GM10248 (cell line): Measurements from ENCODE around the gene LRWD1.
"Not testable (repeated sequence)": the region's sequence is repeated elsewhere in the genome, so short reads cannot be mapped to it uniquely, and the experiment has no call there.

Experiments
- CTCF ChIA-PET: fragments of 300-600 bp; sonication (Branson Sonifier 250); formaldehyde crosslinking; extraction: SDS; loops from one replicate; lab custom pipeline; 2021; ENCODE audit warnings: antibody characterized with exemption; lab: Yijun Ruan, JAX
- POLR2A ChIA-PET: fragments of 350-650 bp; sonication (Branson Sonifier 250); formaldehyde crosslinking; extraction: SDS; loops from one replicate; lab custom pipeline; 2020; ENCODE audit warnings: antibody characterized with exemption; lab: Yijun Ruan, JAX
- DNase-seq: peaks from one replicate; pipeline ENCODE4 v3.0.0; 2012; ENCODE audit errors: extremely low spot score

LRWD1 gene

DNA sequence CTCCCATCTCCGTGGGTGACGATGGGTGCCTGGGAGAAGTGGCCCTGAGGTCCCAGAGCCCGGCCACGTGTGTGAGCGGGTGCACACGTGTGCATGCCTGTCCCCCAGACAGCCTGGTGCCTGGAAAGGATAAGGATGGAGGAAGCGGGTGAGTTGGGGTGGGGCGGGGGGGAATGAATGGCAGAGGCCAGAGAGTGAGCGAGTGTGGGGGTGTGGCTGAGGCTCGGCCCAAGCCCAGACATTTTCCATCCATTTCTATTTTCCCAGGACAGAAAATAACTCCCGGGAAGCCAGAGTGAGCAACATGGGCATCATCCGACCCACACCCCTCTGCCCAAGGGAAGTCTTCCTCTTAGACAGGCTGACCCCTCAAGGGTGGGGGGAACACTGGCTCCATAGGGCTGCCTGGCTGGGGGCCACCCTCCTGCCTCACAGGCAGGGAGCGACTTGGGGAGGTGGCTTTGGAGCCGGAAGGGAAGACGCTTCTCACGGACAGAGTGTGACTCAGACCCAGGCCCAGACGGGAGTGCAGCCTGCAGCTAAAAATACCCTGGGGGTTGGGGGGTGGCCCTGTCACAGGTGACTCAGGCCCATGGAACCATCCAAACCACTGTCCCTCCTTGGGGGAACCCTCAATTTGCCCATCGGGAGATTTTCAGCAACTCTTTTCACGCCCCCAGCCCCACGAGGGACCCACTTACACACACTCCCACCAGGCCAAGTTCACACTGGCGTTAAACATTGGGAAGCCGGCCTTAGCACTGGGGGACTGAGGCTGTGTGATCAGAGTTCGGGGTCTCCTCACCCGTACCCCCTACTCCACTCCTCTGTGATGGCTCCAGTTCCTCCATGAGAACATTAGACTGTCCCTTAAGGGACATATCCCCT is 40.8 kb downstream of the LRWD1 start:
- DNase-seq, CTCF ChIA-PET, POLR2A ChIA-PET: not testable (repeated sequence)

DNA sequence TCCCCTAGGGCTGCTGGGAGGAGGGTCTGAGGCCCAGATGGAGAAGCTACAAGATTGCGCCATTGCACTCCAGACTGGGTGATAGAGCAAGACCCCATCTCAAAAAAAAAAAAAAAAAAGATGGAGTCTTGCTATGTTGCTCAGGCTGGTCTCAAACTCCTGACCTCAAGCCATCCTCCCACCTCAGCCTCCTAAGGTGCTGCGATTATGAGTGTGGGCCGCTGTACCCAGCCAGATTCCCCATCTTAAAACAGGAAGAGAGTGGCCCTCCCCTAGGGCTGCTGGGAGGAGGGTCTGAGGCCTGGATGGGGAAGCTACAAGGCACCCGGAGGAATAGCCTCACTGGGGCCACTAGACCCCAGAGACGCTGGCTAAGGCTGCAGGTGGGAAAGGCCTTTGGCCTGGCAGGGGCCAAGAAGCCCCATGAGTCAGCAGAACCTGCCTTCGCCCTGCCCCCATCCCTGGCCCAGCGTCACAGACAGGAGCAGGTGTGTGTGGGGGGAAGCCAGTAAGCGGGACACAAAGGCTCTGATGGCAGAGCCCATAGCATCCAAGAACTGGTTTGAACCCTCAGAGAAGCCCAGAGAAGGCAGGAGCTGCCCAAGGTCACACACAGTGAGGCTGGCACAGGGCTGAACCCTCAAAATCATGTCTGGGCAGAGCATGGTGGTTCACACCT is 42.8 kb downstream of the LRWD1 start:
- DNase-seq, POLR2A ChIA-PET, CTCF ChIA-PET: not testable (repeated sequence)

DNA sequence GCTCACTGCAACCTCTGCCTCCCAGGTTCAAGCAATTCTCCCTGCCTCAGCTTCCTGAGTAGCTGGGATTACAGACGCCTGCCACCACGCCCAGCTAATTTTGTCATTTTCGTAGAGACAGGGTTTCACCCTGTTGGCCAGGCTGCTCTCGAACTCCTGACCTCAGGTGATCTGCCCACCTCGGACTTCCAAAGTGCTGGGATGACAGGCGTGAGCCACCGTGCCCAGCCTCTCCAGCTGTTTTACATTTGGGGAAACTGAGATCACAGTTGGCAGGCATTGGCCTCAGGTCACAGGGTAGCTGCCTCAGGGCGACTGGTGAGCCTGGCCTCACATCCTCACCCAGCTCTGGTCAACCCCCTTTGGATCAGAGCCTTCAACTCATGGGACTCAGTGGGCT is 45.8 kb downstream of the LRWD1 start:
- CTCF ChIA-PET, DNase-seq, POLR2A ChIA-PET: not testable (repeated sequence)

DNA sequence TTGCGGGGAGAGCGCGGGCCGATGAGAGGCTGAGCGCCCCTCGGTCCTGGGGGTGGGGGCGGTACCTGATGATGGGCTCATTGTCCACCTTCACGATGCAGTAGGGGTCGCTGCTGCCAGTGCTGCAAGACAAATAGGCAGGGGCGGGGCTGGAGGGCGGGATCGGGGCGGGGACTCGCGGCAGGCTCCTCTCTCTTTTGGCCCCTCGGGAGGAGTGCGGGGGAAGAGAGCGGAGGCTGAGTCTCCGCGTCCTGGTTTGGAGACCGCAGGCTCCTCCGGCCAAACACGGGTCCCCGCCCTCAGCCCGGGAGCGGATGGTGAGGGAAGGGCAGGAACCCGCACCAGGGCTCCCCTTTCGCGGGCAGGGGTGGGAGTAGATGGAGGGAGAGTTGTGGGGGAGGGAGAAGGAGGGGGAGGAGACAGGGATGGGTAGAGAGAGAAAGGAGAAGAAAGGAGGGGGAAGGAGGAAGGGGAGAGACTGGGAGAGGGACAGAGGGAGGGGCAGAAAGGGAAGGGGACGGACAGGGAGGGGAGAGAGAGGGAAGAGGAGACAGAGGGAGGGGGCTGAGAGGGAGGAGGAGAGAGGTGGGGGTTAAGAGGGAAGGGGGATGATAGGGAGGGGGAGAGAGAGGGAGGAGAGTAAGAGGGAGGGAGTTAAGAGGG is 47.2 kb downstream of the LRWD1 start:
- POLR2A ChIA-PET, CTCF ChIA-PET, DNase-seq: not testable (repeated sequence)

DNA sequence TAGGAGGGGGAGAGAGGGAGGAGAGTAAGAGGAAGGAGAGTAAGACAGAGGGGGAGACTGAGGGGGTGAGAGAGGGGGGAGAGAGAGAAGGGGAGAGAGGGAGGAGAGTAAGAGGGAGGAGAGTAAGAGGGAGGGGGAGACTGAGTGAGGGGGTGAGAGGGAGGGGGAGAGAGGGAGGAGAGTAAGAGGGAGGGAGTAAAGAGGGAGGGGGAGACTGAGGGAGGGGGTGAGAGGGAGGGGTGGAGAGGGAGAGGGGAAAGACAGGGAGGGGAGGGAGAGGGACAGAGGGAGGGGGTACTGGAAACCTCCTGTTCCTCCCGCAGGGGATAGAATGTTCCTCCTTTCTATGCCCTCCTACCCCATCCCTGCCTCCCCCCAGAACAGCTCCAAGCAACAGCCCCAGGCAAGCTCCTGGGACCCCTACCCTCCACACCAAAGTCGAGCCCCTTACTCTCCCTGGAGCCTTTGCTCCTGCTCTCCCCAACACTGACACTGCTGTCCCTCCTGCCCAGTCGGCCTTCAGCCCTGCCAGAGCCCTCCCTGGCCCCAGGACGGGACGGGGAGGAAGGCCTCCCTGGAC is 47.9 kb downstream of the LRWD1 start:
- CTCF ChIA-PET, DNase-seq, POLR2A ChIA-PET: not testable (repeated sequence)

DNA sequence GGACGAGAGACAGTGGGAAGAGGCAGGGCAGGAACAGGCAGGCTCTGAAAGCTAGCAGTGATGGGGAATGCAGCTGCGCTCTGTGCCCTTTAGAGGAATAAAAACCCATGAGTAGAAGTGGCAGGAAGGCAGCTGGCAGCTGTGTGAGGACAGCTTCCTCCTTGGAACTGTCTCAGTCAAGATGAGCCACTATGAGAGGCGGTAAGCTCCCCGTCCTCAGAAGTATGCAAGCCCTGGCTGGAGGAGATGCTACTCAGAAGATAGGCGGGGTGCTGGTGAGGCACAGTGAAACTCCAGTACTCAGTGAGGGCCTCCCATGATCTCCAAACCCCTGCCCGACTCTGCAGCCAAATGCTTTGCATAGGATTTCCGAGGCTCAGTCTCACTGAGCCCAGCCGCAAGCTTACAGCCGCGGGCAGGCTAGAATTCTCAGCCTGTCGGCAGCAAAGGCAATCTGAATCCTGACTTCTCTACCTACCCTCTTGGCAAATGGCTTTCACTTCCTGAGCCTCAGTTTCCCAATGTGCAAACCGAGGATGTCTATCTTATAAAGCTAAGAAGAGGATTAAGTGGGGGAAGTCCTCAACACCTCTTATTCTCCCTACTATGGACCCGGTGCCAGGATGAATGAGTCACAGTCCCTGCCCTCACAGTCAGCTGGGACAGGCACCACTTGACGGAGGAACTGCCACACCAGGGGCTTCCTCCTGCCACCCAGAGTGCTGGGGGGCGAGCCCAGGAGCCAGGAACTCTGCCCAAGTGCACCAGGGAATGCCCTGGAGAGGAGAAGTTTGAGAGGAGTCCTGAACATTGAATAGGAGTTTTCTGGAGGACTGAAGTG is 50.3 kb downstream of the LRWD1 start:
- DNase-seq, POLR2A ChIA-PET, CTCF ChIA-PET: not testable (repeated sequence)

DNA sequence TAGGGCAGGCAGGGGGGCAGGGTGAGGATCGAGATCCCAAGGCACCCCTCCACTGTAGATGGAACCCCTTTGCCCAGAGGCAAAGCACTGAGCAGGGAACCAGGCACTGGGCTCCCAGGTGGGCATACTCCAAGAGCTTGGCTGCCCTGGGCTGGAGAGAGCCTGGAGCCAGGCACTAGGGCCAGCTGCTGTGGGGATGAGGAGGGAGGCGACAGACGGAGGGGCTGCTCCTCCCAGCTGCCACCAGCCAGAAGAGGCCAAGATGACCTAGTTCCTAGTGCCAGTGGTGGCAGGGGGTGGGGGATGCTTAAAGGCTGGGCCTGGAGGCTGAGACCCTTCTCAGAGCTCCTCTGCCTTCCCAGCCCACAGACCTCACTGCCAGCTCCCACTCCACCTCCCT is 51.1 kb downstream of the LRWD1 start:
- CTCF ChIA-PET, DNase-seq, POLR2A ChIA-PET: not testable (repeated sequence)

DNA sequence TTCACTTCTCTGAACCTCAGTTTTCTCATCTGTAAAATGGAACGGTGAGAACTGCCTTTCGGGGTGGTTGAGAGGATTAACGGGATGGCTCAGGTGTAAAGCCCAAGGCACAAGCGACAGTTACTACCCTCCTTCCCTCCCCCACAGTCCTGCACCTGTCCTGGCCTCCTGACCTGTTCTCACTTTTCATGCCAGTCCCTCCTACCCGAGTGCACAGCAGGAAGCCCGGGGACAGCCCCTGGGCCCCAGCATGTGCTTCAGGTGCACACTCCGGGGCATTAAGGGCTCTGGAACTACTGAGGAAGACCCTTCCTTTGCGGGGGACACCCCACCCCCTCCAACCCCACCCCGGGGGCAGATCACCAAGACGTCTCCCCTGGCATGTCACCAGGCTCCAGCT is 52.2 kb downstream of the LRWD1 start:
- DNase-seq, POLR2A ChIA-PET, CTCF ChIA-PET: not testable (repeated sequence)

DNA sequence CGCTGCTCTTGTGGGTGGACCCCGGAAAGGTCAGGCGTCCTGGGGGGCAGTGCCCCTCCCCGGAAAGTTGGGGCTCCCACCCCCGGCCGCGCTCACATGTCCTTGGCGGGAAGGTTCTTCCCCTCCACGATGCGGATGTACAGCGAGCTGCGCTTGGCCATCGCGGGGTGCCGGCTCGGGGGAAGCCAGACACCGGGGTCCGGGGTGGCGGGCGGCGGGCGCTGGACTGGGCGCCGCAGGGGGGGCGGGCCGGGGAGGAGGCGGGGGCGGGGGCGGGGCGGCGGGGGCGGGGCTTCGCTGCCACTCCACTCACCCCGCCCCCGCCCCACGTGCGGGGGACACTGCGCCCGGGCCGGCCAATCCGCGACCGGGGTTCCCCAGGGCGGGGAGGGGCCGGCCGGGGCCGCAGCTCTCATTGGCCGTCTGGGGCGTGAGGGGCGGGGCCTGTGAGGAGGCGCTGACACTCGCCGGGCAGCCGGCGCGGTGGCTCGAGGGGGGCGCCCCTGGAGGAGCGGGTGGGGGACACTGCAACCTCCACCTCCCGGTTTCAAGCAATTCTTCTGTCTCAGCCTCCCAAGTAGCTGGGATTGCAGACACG is 52.9 kb downstream of the LRWD1 start, which contains the start of gene RASA4B:
Gene RASA4B, minus strand, starts transcription at position 228 of the 598 bp plus-strand sequence. Its CDS starts 67 bp downstream, at position 161.
- DNase-seq, POLR2A ChIA-PET, CTCF ChIA-PET: not testable (repeated sequence)

DNA sequence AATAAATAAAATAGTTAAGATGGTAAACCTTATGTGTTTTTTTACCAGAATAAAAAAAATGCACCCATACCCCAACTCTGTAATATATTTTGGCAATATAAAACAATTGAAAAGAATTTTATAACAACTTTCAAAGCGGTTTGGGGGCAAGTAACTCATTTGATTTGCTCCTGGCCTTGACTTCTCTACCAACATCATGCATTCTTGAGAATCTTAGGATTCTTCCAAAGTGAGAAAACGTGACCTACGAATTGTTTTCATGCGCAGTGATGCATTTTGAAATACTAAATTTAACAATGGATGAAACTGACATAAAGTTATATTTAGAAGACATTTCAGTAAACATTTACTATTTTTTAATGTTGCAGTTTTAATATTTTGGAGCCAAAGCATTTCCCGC is 56.0 kb downstream of the LRWD1 start:
- POLR2A ChIA-PET, DNase-seq, CTCF ChIA-PET: not testable (repeated sequence)
